Measurements from ENCODE around the gene CNTN4.

GRCh38 chr3:2958551-2958950 lies 859.9 kb downstream of the CNTN4 start:
- TF ChIP-seq ZNF274 (IDR thresholded peaks at IDR 0.05; ENCODE audit: low read depth, low read length), result no peak
- TF ChIP-seq YY1 (IDR thresholded peaks at IDR 0.05; ENCODE audit: insufficient read depth, insufficient read length), result no peak
- no peak for TF ChIP-seq SUZ12 (IDR thresholded peaks at IDR 0.05; ENCODE audit: extremely low read depth, insufficient read depth, insufficient read length)
